ENCODE data around the gene SIGLEC12. TPM values are rescaled to one million over a fixed set of nuclear protein-coding genes. Genes with fewer than 3 reads are reported as not detected.

The SIGLEC12 gene
- total and polyA plus RNA-seq, 9 of the 15 experiments (the other 6 are each of a cell fraction or from before 2014, with no cell fraction given): 0.08 to 1.3 (median 0.54) TPM

GRCh38 chr19:51507640-51508058 is 6.0 kb upstream of the SIGLEC12 start (continued):
- TF ChIP-seq DEAF1 (CRISPR knock-in tag; IDR thresholded peaks at IDR 0.05): no peak
- peak; percentile 22; the same call in 1 of the 2 replicates for TF ChIP-seq NKRF (IDR thresholded peaks at IDR 0.05; ENCODE audit: borderline replicate concordance)
- TF ChIP-seq AFF1 (IDR thresholded peaks at IDR 0.05; ENCODE audit: low read depth in 1 of 2, partially characterized antibody in 2 of 2): peak in 1 of 2 experiments; percentile 47
- peak; percentile 61; the same call in 1 of the 2 replicates for TF ChIP-seq ELF1 (tag; IDR thresholded peaks at IDR 0.05)
- no peak for TF ChIP-seq GTF2F1 (IDR thresholded peaks at IDR 0.05; ENCODE audit: low read depth, low read length)
- TF ChIP-seq CEBPB (tag; IDR thresholded peaks at IDR 0.05): peak; percentile 92
- no peak for TF ChIP-seq ZNF384 (IDR thresholded peaks at IDR 0.05; ENCODE audit: low read depth, low read length)
- peak; percentile 30 for TF ChIP-seq KDM5B (IDR thresholded peaks at IDR 0.05; ENCODE audit: insufficient replicate concordance, low read depth, low read length)
- TF ChIP-seq HOMEZ (CRISPR knock-in tag; IDR thresholded peaks at IDR 0.05): no peak
- no peak for TF ChIP-seq CCAR2 (IDR thresholded peaks at IDR 0.05; ENCODE audit: low read depth, low read length)
- TF ChIP-seq L3MBTL2 (IDR thresholded peaks at IDR 0.05): peak; percentile 55

Data from K562 (cell line).